GM06990 (cell line): ENCODE results near the gene ZAP70.
"Not testable (repeated sequence)": the region's sequence is repeated elsewhere in the genome, so short reads cannot be mapped to it uniquely, and the experiment has no call there.

Experiments
- DNase-seq: peaks from one replicate; pipeline ENCODE4 v3.0.0-alpha.2; 2011; ENCODE audit not compliant: insufficient read length; ENCODE audit errors: extremely low read depth
- H3K27me3 ChIP-seq: replicated peaks from 2 replicates; pipeline ENCODE4 v1.6.0; 2011; ENCODE audit warnings: low read length; ENCODE audit not compliant: control insufficient read depth, insufficient read depth
- H3K36me3 ChIP-seq: 2 replicates; pipeline ENCODE4 v1.5.1; 2011; ENCODE audit warnings: low read length; ENCODE audit not compliant: control insufficient read depth, insufficient read depth
- H3K4me3 ChIP-seq: replicated peaks from 2 replicates; pipeline ENCODE4 v1.5.1; 2011; ENCODE audit warnings: low read depth, mild to moderate bottlenecking, control low read depth, low read length
- TF ChIP-seq, protein P1 (sequence below): IDR thresholded peaks from 2 replicates; pipeline ENCODE4 v1.5.1; 2011; ENCODE audit warnings: low read length, control low read depth, mild to moderate bottlenecking, inconsistent platforms; ENCODE audit not compliant: insufficient read depth, poor library complexity, severe bottlenecking

Gene ZAP70

DNA sequence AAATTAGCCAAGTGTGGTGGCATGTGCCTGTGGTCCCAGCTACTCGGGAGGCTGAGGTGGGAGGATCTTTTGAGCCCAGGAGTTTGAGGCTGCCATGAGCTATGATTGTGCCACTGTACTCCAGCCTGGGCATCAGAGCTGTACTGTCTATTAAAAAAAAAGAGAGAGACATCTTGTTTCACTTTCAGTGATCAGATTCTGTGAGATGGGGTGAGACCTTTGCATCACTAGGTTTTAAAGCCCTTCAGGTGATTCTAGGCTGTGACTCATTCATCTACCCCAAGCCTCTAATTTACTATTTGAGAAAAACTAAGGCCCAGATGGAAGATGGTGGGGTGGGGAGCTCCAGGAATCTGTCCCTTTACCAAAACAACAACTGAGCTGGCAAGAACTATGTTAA lies 36.8 kb upstream of the ZAP70 start:
- Histone ChIP-seq H3K36me3 (no peaks in the 10 kb centered on the region), H3K27me3 (no peaks in the 10 kb centered on the region), H3K4me3 (no peak overlapping the region)
- TF ChIP-seq, protein P1, sequence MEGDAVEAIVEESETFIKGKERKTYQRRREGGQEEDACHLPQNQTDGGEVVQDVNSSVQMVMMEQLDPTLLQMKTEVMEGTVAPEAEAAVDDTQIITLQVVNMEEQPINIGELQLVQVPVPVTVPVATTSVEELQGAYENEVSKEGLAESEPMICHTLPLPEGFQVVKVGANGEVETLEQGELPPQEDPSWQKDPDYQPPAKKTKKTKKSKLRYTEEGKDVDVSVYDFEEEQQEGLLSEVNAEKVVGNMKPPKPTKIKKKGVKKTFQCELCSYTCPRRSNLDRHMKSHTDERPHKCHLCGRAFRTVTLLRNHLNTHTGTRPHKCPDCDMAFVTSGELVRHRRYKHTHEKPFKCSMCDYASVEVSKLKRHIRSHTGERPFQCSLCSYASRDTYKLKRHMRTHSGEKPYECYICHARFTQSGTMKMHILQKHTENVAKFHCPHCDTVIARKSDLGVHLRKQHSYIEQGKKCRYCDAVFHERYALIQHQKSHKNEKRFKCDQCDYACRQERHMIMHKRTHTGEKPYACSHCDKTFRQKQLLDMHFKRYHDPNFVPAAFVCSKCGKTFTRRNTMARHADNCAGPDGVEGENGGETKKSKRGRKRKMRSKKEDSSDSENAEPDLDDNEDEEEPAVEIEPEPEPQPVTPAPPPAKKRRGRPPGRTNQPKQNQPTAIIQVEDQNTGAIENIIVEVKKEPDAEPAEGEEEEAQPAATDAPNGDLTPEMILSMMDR: no peak
- DNase-seq: no peak

DNA sequence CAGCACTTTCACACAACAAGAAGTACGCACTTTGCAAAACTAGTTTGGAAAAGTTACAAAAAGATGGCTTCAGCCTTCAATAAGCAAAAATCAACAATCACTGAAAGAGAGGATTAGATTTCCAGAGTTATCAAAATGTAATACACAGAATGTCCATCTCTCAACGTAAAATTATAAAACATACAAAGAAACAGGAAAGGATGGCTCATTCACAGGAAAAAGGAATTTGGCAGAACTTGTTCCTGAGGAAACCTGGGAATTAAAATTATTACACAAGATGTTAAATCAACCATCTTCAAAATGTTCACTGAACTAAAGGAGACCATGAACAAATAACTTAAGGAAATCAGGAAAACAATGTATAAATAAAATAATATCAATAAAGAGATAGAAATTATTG lies 35.9 kb upstream of the ZAP70 start:
- no peak for DNase-seq
- TF ChIP-seq, protein P1: no peak

DNA sequence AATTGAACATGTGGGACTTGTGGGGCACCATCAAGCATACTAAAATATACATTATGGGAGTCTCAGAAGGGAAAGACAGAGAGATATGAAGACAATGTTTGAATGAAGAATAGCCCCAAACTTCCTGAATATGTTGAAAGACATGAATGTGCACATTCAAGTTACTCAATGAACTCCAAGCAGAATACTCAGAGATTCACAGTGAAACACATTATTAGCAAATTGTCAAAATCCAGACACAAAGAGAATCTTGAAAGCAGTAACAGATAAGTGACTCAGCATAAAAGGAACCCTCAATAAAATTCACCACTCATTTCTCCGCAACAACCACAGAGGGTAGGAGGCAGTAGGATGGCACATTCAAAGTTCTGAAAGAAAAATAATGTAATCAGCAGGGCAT lies 35.1 kb upstream of the ZAP70 start:
- H3K4me3 ChIP-seq: no peak overlapping the region
- TF ChIP-seq, protein P1: no peak
- H3K36me3 ChIP-seq: no peaks in the 10 kb centered on the region
- H3K27me3 ChIP-seq: no peaks in the 10 kb centered on the region
- DNase-seq: no peak

More for the DNA sequence above, 35.9 kb upstream of the ZAP70 start:
- Histone ChIP-seq H3K36me3 (no peaks in the 10 kb centered on the region), H3K27me3 (no peaks in the 10 kb centered on the region), H3K4me3 (no peak overlapping the region)

DNA sequence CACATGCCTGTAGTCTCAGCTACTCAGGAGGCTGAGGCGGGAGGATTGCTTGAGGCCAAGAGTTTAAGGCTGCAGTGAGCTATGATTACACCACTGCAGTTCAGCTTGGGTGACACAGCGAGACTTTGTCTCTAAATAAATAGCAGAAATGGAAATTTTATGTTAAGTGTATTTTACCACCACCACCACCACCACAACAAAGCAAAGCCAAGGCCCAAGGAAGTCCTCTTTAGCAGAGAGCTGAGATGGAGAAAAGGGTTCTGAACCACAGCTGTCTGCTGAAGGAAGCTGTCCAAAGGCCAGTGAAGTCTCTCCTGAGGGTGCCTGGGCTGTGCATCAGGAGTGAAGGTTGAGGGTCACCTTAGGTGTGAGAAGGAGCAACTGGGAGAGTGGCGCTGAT lies 26.1 kb upstream of the ZAP70 start:
- not testable (repeated sequence) for H3K4me3 ChIP-seq, H3K27me3 ChIP-seq, DNase-seq, H3K36me3 ChIP-seq

DNA sequence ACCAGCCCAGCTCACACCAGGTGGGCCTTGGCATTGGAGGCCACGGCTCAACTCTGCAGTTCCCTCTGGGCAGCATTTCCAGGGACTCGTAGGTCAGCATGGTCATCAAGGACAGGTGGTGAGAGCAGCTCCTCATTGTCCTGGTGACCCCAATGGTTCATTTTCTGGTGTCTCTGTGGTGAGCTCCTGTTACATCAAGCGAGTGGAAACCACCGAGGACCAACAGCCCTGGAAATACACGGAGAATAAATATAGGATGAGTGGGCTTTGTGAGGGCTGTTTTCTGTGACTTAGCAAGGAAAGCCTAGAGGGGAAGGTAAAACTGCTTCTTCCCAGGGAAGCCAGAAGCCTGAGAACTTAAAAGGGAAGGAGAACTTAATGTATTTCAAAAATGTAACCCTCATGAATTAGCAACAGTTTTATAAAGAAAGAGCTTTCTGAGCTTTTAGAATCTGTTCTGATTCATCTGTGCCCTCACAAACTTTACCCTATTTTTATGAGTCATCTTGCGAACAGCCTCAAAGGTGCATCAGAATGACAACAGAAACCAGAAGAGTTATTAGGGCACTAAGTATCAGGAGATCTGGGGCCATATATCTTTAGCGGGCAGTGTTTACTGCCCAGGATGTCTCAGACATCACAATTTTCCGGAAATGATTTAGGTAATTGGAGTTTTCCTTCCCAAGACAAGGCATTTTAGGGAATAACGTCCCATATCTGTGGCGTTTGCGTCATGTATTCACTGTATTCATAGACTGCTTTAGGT lies 25.1 kb upstream of the ZAP70 start:
- Histone ChIP-seq H3K27me3 (no peaks in the 10 kb centered on the region), H3K4me3 (no peak overlapping the region), H3K36me3 (no peaks in the 10 kb centered on the region)
- TF ChIP-seq, protein P1: no peak
- peak; percentile 25 for DNase-seq

DNA sequence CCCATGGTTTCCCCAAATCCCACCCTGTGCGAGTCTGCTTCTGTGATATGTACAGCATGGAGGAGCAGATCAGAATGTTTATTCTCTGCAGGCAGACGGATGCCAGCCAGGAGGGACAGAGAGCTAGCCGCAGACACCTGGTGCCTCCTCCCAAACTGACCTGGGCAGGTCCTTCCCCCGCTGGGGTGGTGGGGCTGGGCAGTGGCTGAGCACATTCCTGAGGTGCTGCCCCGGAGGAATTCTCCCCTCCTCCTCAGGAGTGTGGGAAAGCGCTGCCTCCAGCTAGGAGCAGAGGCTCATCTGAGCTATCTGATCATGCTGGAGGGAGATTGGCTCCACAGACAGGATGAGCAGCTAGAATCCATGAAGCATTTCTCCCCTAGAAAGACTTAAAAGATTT lies 22.2 kb upstream of the ZAP70 start:
- Histone ChIP-seq H3K4me3 (no peak overlapping the region), H3K27me3 (no peaks in the 10 kb centered on the region), H3K36me3 (no peaks in the 10 kb centered on the region)
- no peak for DNase-seq
- TF ChIP-seq, protein P1: no peak
